ENCODE results near the gene POU2F1.

DNA sequence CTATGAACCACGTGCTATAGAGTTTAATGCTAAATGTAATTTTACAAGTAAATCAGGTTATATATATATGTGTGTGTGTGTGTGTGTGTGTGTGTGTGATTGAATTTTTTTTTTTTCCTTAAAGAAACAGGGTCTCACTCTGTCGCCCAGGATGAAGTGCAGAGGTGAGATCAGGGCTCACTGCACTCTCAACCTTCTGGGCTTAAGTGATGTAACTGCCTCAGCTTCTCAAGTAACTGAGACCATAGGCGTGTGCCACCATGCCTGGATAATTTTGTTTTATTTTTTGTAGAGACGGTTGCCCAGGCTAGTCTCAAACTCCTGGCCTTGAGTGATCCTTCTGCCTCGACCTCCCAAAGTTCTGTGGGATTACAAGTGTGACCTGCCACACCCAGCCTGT lies 26.3 kb downstream of the POU2F1 start:
- TF ChIP-seq EZH2 (IDR thresholded peaks at IDR 0.05; ENCODE audit: borderline replicate concordance, insufficient read depth, low read length, poor library complexity, severe bottlenecking) (no peak), SMC3 (conservative IDR thresholded peaks at IDR 0.05; ENCODE audit: poor library complexity) (no peak), EP300 (conservative IDR thresholded peaks at IDR 0.05; ENCODE audit: poor library complexity, severe bottlenecking) (no peak), TAF1 (IDR thresholded peaks at IDR 0.05; ENCODE audit: low read depth) (no peak), POLR2AphosphoS5 (IDR thresholded peaks at IDR 0.05) (no peak)
- TF ChIP-seq, protein P1, sequence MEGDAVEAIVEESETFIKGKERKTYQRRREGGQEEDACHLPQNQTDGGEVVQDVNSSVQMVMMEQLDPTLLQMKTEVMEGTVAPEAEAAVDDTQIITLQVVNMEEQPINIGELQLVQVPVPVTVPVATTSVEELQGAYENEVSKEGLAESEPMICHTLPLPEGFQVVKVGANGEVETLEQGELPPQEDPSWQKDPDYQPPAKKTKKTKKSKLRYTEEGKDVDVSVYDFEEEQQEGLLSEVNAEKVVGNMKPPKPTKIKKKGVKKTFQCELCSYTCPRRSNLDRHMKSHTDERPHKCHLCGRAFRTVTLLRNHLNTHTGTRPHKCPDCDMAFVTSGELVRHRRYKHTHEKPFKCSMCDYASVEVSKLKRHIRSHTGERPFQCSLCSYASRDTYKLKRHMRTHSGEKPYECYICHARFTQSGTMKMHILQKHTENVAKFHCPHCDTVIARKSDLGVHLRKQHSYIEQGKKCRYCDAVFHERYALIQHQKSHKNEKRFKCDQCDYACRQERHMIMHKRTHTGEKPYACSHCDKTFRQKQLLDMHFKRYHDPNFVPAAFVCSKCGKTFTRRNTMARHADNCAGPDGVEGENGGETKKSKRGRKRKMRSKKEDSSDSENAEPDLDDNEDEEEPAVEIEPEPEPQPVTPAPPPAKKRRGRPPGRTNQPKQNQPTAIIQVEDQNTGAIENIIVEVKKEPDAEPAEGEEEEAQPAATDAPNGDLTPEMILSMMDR (IDR thresholded peaks at IDR 0.05; ENCODE audit: poor library complexity, severe bottlenecking), result no peak
